GM19324 (cell line): ENCODE results near the gene TFCP2.

Source experiments
- ATAC-seq: cut with Tn5 transposase; IDR thresholded peaks from one replicate; pipeline ENCODE4 v1.9.1; 2021; ENCODE audit warnings: mild to moderate bottlenecking, moderate library complexity; ENCODE audit not compliant: unreplicated experiment, low FRiP score

TFCP2 gene

GRCh38 chr12:51160814-51161459 lies 12.0 kb downstream of the TFCP2 start:
- ATAC-seq, result no peak

- ATAC-seq, result no peak
Measured at GRCh38 chr12:51156245-51156765, 16.6 kb downstream of the TFCP2 start.

- no peak for ATAC-seq
Measured at GRCh38 chr12:51152953-51153352, 20.0 kb downstream of the TFCP2 start.

GRCh38 chr12:51150777-51151176 lies 22.2 kb downstream of the TFCP2 start:
- no peak for ATAC-seq

- no peak for ATAC-seq
Measured at GRCh38 chr12:51147309-51147708, 25.6 kb downstream of the TFCP2 start.

GRCh38 chr12:51139292-51139844 lies 33.6 kb downstream of the TFCP2 start:
- no peak for ATAC-seq

GRCh38 chr12:51132693-51133092 lies 40.2 kb downstream of the TFCP2 start:
- no peak for ATAC-seq

GRCh38 chr12:51131745-51132521 lies 41.0 kb downstream of the TFCP2 start:
- no peak for ATAC-seq

- ATAC-seq, result no peak
Measured at GRCh38 chr12:51128919-51129318, 44.0 kb downstream of the TFCP2 start.

GRCh38 chr12:51127050-51127729 lies 45.7 kb downstream of the TFCP2 start:
- no peak for ATAC-seq

GRCh38 chr12:51126297-51126696 lies 46.6 kb downstream of the TFCP2 start:
- ATAC-seq, result no peak

GRCh38 chr12:51124504-51124903 lies 48.4 kb downstream of the TFCP2 start:
- no peak for ATAC-seq

GRCh38 chr12:51122844-51123243 lies 50.1 kb downstream of the TFCP2 start:
- ATAC-seq, result no peak

GRCh38 chr12:51118706-51119105 lies 54.2 kb downstream of the TFCP2 start:
- no peak for ATAC-seq

GRCh38 chr12:51115533-51115932 lies 57.4 kb downstream of the TFCP2 start:
- ATAC-seq, result no peak

GRCh38 chr12:51108136-51108535 lies 64.8 kb downstream of the TFCP2 start:
- ATAC-seq, result no peak

- ATAC-seq, result no peak
Measured at GRCh38 chr12:51103977-51104376, 69.0 kb downstream of the TFCP2 start.

- no peak for ATAC-seq
Measured at GRCh38 chr12:51098611-51099010, 74.3 kb downstream of the TFCP2 start.

- no peak for ATAC-seq
Measured at GRCh38 chr12:51090705-51091229, 82.2 kb downstream of the TFCP2 start.

- no peak for ATAC-seq
Measured at GRCh38 chr12:51087818-51088217, 85.1 kb downstream of the TFCP2 start.

GRCh38 chr12:51086933-51087332 lies 86.0 kb downstream of the TFCP2 start:
- ATAC-seq, result no peak
